ENCODE results near the gene C9orf85.

GRCh38 chr9:72006501-72006900, 95.1 kb downstream of the C9orf85 start:
- TF ChIP-seq POLR2A (IDR thresholded peaks at IDR 0.05; ENCODE audit: low read depth, low read length) (no peak), TAF1 (IDR thresholded peaks at IDR 0.05; ENCODE audit: borderline replicate concordance, low read depth, low read length) (no peak), POLR2AphosphoS5 (IDR thresholded peaks at IDR 0.05; ENCODE audit: low read depth, low read length) (no peak)
